ACC112 (cell line): ENCODE results near the gene TSLP.
A peak's percentile ranks its signal among the peaks of the same experiment; 100 is the strongest.

Experiments
- H2AFZ ChIP-seq: fragments of 200-600 bp; sonication (generic); one replicate; pipeline ENCODE4 v1.6.0; 2017; ENCODE audit warnings: antibody characterized with exemption, low read length; ENCODE audit not compliant: unreplicated experiment
- H3K27ac ChIP-seq: fragments of 200-600 bp; sonication (generic); 2 replicates; pipeline ENCODE4 v1.5.1; 2014; ENCODE audit warnings: low read depth, mild to moderate bottlenecking, antibody characterized with exemption, low read length, moderate library complexity
- H3K27me3 ChIP-seq: fragments of 200-600 bp; sonication (generic); 2 replicates; pipeline ENCODE4 v1.6.1; 2014; ENCODE audit warnings: mild to moderate bottlenecking, antibody characterized with exemption, low read length, moderate library complexity, mixed read lengths; ENCODE audit not compliant: insufficient read depth
- H3K36me3 ChIP-seq: fragments of 200-600 bp; sonication (generic); 2 replicates; pipeline ENCODE4 v1.6.1; 2016; ENCODE audit warnings: mild to moderate bottlenecking, antibody characterized with exemption, low read length, moderate library complexity, mixed read lengths; ENCODE audit not compliant: insufficient read depth
- H3K4me1 ChIP-seq: fragments of 200-600 bp; sonication (generic); one replicate; pipeline ENCODE4 v1.6.1; 2016; ENCODE audit warnings: low read length, mixed read lengths; ENCODE audit not compliant: insufficient read depth, unreplicated experiment, control insufficient read depth
- H3K4me3 ChIP-seq: fragments of 200-600 bp; sonication (generic); 2 replicates; pipeline ENCODE4 v1.5.1; 2014; ENCODE audit warnings: mild to moderate bottlenecking, low read depth, low read length
- H3K79me2 ChIP-seq: fragments of 200-600 bp; sonication (generic); one replicate; pipeline ENCODE4 v1.6.0; 2016; ENCODE audit warnings: low read length; ENCODE audit not compliant: control insufficient read depth, unreplicated experiment, insufficient read depth

TSLP gene

DNA sequence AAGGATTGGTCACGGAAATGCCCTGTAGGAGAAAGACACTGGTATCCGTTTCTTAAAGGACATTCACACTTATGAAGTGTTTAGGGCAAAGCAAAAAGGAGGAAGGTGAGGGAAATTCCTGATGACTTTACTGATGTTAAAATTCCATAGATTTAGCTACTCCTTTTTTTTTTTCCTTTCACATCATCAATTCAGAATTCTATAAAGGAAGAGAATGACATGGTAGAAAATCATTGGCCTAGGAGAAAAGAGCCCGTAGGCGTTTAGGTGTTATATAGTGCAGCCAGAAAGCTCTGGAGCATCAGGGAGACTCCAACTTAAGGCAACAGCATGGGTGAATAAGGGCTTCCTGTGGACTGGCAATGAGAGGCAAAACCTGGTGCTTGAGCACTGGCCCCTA lies at the start of gene TSLP:
TSS of gene TSLP (plus strand) at position 301 of the 400 bp plus-strand sequence. CDS start 178 bp downstream, outside the sequence.
- no peaks in the 10 kb centered on the region for H3K36me3 ChIP-seq
- H3K4me1 ChIP-seq: peaks cover 26% of the 10 kb centered on the region
- H3K79me2 ChIP-seq: no peaks in the 10 kb centered on the region
- H3K27me3 ChIP-seq: no peaks in the 10 kb centered on the region
- H3K27ac ChIP-seq: no peak within 1 kb of the TSS
- H3K4me3 ChIP-seq: no peak within 1 kb of the TSS; the same call in 1 of the 2 replicates
- H2AFZ ChIP-seq: peak within 1 kb of the TSS; percentile 6

DNA sequence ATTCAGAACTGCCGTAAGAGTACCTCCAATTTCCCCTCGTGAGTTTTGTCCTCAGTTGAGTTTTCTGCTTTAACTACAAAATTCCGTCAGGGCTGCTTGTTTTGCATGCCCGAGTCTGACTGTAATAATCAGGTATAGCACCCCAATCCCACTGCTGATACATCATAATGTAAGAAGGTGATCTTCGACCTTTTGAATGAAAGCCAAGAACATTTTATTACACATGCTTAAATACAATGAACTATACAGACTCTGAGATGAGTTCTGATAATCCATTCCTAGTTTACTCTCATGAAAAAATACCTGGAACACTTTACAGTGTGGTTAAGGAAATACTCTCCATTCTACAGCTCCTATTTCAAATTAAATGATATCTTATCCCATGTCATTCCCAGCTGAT lies 49.2 kb upstream of the TSLP start:
- no peaks in the 10 kb centered on the region for H3K36me3 ChIP-seq
- no peak overlapping the region for H3K4me3 ChIP-seq
- H3K27me3 ChIP-seq: no peaks in the 10 kb centered on the region
- no peak overlapping the region for H2AFZ ChIP-seq
- no peaks in the 10 kb centered on the region for H3K79me2 ChIP-seq
- H3K27ac ChIP-seq: no peak overlapping the region
- H3K4me1 ChIP-seq: peaks cover 12% of the 10 kb centered on the region

DNA sequence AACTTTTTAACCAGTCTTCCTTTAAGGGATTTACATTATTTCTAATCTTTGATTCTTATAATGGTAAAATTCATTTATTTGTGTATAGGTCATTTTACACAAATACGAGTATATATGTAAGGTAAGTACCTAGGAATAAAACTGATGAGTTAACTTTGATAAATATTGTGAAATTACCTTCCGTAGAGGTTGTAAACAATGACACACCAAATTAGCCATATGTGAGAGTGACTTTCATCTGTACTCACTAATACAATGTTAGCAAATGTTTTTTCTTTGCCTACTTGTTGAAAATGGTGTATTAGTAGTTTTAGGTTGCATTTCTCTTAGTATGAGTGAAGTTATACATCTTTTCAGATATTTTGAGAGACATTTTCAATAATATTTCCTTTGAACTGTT lies 42.6 kb upstream of the TSLP start:
- Histone ChIP-seq H2AFZ (no peak overlapping the region), H3K4me3 (no peak overlapping the region)

DNA sequence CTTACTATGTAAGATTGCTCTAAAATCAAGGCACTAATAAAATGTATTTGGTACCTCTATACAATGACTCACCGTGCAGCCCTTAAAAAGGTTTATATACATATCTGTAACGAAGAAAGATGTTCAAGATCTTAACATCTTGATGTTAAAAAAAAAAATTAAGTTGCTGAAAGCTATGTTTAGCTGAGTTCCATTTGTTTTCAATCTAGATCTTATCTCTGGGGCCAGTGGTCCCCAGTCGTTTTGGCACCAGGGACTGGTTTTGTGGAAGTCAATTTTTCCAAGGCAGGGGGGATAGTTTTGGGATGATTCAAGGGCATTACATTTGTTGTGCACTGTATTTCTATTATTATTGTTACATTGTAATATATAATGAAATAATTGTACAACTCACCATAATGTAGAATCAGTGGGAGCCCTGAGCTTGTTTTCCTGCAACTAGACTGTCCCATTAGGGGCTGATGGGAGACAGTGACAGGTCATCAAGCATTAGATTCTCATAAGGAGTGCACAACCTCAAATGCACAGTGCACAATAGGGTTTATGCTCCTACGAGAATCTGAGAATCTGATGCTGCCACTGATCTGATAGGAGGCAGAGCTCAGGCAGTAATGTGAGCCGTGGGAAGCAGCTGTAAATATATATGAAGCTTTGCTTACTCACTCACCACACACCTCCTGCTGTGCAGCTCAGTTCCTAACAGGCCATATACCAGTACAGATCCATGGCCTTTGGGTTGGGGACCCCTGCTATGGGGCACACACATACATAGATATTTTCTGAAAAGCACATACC lies 27.6 kb upstream of the TSLP start:
- Histone ChIP-seq H3K27ac (no peak overlapping the region), H3K4me1 (no peaks in the 10 kb centered on the region), H3K36me3 (no peaks in the 10 kb centered on the region), H2AFZ (no peak overlapping the region), H3K27me3 (no peaks in the 10 kb centered on the region), H3K4me3 (no peak overlapping the region), H3K79me2 (no peaks in the 10 kb centered on the region)

More for the DNA sequence above, 42.6 kb upstream of the TSLP start:
- Histone ChIP-seq H3K4me1 (no peaks in the 10 kb centered on the region), H3K27me3 (no peaks in the 10 kb centered on the region), H3K36me3 (no peaks in the 10 kb centered on the region), H3K27ac (no peak overlapping the region), H3K79me2 (no peaks in the 10 kb centered on the region)

DNA sequence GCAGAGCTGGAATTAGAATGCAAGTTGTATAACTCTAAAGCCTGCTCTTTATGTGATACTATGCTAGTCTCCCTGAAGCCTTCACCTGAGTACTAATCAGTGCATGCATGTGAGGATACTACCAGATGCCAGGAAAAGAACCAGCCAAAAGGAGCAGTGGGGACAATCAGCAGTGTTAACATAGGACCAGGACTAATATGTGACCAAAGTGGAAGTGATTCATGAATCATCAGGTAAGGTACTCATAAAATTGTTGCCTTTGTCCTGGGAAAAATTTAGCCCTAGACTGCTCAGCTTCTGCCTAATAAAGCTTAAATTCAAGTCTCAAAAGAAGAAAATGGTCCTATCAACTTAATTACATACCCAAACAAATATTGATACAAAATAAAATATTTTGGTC lies 13.4 kb upstream of the TSLP start:
- Histone ChIP-seq H3K36me3 (no peaks in the 10 kb centered on the region), H3K4me3 (no peak overlapping the region), H3K27ac (no peak overlapping the region), H2AFZ (no peak overlapping the region), H3K79me2 (no peaks in the 10 kb centered on the region), H3K4me1 (peaks cover 6% of the 10 kb centered on the region), H3K27me3 (no peaks in the 10 kb centered on the region)

DNA sequence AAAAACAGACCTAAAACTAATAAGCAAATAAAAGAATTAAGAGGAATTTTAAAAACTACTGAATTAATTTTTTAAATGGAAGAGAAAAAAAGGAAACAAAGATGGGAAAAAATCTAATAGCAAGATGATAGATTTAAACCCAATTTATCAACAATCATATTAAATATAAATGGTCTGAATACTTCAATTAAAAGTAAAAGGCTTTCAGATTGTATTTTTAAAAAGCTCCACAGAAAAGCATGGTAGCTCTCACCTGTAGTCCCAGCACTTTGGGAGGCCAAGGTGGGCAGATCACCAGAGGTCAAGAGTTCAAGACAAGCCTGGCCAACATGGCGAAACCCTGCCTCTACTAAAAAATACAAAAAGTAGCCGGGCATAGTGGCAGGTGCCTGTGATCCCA lies 11.3 kb upstream of the TSLP start:
- H3K4me1 ChIP-seq: peaks cover 13% of the 10 kb centered on the region
- no peak overlapping the region for H2AFZ ChIP-seq
- H3K27ac ChIP-seq: no peak overlapping the region
- H3K79me2 ChIP-seq: no peaks in the 10 kb centered on the region
- H3K36me3 ChIP-seq: no peaks in the 10 kb centered on the region
- no peak overlapping the region for H3K4me3 ChIP-seq
- H3K27me3 ChIP-seq: no peaks in the 10 kb centered on the region

DNA sequence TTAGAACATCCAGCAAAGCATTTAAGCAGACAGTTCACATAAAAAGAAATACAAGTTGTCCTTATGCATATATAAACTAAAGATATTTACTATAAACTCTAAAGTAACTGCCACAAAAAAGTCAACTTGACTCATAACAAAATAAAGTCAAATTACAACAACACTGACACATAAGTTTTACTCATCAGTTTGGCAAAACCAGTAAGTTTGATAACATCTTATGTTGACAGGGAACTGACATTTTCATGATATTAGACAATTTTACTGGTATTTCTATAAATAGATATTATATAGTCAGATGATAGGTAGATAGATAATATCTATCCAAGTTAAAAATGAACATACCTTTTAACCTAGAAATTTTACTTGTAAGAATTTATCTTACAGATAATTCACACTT lies 9.9 kb upstream of the TSLP start:
- Histone ChIP-seq H2AFZ (no peak overlapping the region), H3K4me1 (peaks cover 13% of the 10 kb centered on the region), H3K27ac (no peak overlapping the region), H3K79me2 (no peaks in the 10 kb centered on the region), H3K27me3 (no peaks in the 10 kb centered on the region), H3K4me3 (no peak overlapping the region), H3K36me3 (no peaks in the 10 kb centered on the region)

DNA sequence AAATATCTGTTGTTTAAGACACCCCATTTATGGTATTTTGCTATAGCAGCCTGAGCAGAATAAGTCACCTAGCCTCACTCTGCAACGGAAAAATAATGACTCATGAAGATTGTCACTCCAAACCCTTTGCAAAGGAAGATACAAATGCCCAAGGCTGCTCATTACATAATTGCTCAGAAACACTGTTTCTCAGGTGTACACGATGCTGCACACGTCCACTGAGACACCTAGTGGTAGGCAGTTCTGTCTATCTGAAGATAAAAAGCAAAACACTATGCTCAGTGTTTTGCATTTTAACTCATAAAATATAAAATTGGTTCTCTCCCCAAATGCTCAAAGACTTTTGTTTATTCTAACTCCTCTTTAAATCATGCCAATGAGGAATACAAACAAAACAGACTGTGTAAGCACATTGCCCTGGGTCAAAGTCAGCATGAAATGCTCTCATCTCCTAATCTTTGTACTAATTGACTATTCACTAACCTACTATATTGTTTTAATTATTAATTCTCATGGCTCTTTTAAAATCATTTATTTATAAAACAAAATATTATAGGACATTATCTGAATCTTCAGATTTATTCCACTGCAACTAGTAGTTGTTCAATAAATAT lies 7.7 kb upstream of the TSLP start:
- no peak overlapping the region for H3K27ac ChIP-seq
- no peak overlapping the region for H2AFZ ChIP-seq
- H3K36me3 ChIP-seq: no peaks in the 10 kb centered on the region
- no peaks in the 10 kb centered on the region for H3K79me2 ChIP-seq
- H3K4me1 ChIP-seq: peaks cover 13% of the 10 kb centered on the region
- no peaks in the 10 kb centered on the region for H3K27me3 ChIP-seq
- H3K4me3 ChIP-seq: no peak overlapping the region

DNA sequence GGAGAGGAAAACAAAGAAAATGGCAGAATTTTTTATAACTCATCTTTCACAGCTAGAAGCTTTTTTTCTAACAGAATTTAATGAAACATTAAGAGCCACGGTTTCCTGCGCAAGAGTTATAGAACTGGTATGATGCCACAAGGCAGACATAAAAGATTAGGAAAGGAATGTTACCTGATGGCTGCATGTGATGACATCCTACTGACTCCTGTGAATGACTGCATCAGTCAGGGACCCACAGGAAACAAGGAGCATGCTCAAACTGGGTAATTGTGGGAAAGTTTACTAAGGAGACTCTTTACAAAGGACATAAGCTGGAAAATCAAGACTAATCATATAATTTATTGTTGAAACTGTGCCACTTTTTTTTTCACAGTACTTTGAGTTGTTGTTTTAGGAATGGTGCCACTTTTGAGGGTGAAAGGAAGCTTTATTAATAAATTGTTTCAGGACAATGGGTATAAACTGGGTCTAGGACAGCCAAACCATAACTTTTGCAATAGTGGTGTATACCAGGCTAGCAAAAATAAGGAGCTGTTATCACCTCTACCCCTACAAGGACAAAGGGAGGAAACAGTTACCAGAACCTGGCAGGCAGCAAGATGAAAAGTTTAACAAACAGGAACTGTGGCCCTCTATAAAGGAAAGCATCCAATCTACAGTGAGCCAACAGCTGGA lies 5.1 kb upstream of the TSLP start:
- no peak overlapping the region for H3K27ac ChIP-seq
- H2AFZ ChIP-seq: no peak overlapping the region

DNA sequence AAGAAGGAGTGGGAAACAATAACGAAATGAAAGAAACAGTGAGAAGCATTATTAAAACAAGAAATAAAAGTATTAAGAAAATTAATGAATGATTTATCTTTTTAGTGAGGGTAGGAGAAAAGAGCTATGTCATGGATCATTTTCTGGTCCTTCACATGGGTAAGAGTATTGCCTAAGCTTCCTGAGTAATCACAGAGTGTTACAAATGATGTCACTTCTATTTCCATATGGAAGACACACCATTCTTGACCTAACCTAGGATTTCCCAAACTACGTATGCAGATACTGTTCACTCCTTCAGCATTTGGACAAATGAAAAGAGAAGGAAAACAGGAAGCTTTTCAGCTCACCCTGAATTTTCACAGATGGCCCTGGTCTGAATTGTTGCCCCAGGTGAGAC lies 3.3 kb upstream of the TSLP start:
- H3K4me3 ChIP-seq: no peak overlapping the region
- H2AFZ ChIP-seq: no peak overlapping the region
- H3K4me1 ChIP-seq: peaks cover 18% of the 10 kb centered on the region
- H3K27ac ChIP-seq: no peak overlapping the region
- no peaks in the 10 kb centered on the region for H3K36me3 ChIP-seq
- H3K27me3 ChIP-seq: no peaks in the 10 kb centered on the region
- H3K79me2 ChIP-seq: no peaks in the 10 kb centered on the region

More for the DNA sequence above, 5.1 kb upstream of the TSLP start:
- Histone ChIP-seq H3K36me3 (no peaks in the 10 kb centered on the region), H3K79me2 (no peaks in the 10 kb centered on the region), H3K4me1 (peaks cover 20% of the 10 kb centered on the region), H3K4me3 (no peak overlapping the region), H3K27me3 (no peaks in the 10 kb centered on the region)
